Activated B cell treated with CpG ODN at 0.5 μM for 24 hours (primary cell): ENCODE data around the gene TOGARAM1. TPM values are rescaled to one million over a fixed set of nuclear protein-coding genes. Genes with fewer than 3 reads are reported as not detected.

ENCODE experiments used
- ATAC-seq: fragments of 200-7000 bp; cut with Tn5 transposase; one replicate; pipeline ENCODE4 v1.10.0; 2021; ENCODE audit warnings: low read depth, mild to moderate bottlenecking, moderate library complexity
- CTCF ChIA-PET: fragments of 350-600 bp; sonication (Branson Sonifier 250); formaldehyde crosslinking; loops from one replicate; lab custom pipeline; 2021; ENCODE audit warnings: antibody characterized with exemption; lab: Charles Lee
- POLR2A ChIA-PET: fragments of 350-600 bp; sonication (Branson Sonifier 250); formaldehyde crosslinking; loops from one replicate; lab custom pipeline; 2021; ENCODE audit warnings: antibody characterized with exemption; lab: Charles Lee
- DNase-seq: peaks from one replicate; pipeline ENCODE4 v3.0.0; 2022
- H3K27ac Mint-ChIP-seq: one replicate; pipeline ENCODE4 v1.8.0; 2020; ENCODE audit warnings: mixed read lengths
- H3K27me3 Mint-ChIP-seq: one replicate; pipeline ENCODE4 v1.8.0; 2021; ENCODE audit warnings: mixed read lengths
- H3K36me3 Mint-ChIP-seq: one replicate; pipeline ENCODE4 v1.8.0; 2021; ENCODE audit warnings: low read depth, mixed read lengths
- H3K4me1 Mint-ChIP-seq: one replicate; pipeline ENCODE4 v1.8.0; 2021; ENCODE audit warnings: mixed read lengths
- H3K4me3 Mint-ChIP-seq: one replicate; pipeline ENCODE4 v1.8.0; 2020; ENCODE audit warnings: mild to moderate bottlenecking, mixed read lengths
- H3K9me3 Mint-ChIP-seq: one replicate; pipeline ENCODE4 v1.8.0; 2020; ENCODE audit warnings: mixed read lengths
- CTCF ChIP-seq: fragments of 200-600 bp; IDR thresholded peaks from one replicate; pipeline ENCODE4 v1.8.0; 2022; ENCODE audit warnings: antibody characterized with exemption, mild to moderate bottlenecking
- intact Hi-C: fragments of 100-400 bp; cut with micrococcal nuclease; formaldehyde crosslinking; loops from one replicate; pipeline ENCODE4 v1.15.1; 2024
- total RNA-seq: library from RNA; stranded (reverse); gene quantifications from 2 replicates; pipeline ENCODE4 v1.2.3, GENCODE V29; 2022

Gene TOGARAM1
- total RNA-seq, 1 donor from 2014 or later, result 16.9 TPM

DNA sequence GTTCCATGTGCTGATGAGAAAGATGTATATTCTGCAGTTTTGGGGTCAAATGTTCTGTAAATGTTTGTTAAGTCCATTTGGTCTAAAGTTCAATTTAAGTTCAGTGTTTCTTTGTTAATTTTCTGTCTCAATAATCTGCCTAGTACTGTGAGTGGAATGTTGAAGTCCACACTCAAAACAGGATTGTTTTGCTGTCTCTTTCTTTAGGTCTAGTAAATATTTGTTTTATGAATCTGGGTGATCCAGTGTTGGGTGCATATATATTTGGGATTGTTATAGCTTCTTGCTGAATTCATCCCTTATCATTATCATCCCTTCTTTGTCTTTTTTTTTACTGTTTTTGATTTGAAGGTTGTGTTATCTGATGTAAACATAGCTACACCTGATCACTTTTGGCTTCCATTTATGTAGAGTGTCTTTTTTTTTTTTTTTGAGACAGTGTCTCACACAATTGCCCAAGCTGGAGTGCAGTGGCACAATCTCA lies 95.9 kb downstream of the TOGARAM1 start:
- ATAC-seq (no peak), DNase-seq (no peak)
- intact Hi-C loops, result no loop called here
- TF ChIP-seq CTCF, result no peak
- Mint-ChIP-seq H3K27ac (no peak overlapping the region), H3K27me3 (no peaks in the 10 kb centered on the region), H3K9me3 (no peaks in the 10 kb centered on the region), H3K36me3 (peaks cover 47% of the 10 kb centered on the region), H3K4me3 (no peak overlapping the region), H3K4me1 (no peaks in the 10 kb centered on the region)
- ChIA-PET POLR2A (no interaction called here), CTCF (no interaction called here)

GRCh38 chr14:45060551-45060950 lies 98.6 kb downstream of the TOGARAM1 start:
- no peak for TF ChIP-seq CTCF
- no peak for ATAC-seq
- H3K27ac Mint-ChIP-seq, result no peak overlapping the region
- H3K27me3 Mint-ChIP-seq, result no peaks in the 10 kb centered on the region
- H3K4me1 Mint-ChIP-seq, result no peaks in the 10 kb centered on the region
- intact Hi-C loops, result no loop called here
- DNase-seq, result no peak
- H3K36me3 Mint-ChIP-seq, result peaks cover 34% of the 10 kb centered on the region
- CTCF ChIA-PET, result no interaction called here
- H3K9me3 Mint-ChIP-seq, result no peaks in the 10 kb centered on the region
- no peak overlapping the region for H3K4me3 Mint-ChIP-seq
- POLR2A ChIA-PET, result no interaction called here

DNA sequence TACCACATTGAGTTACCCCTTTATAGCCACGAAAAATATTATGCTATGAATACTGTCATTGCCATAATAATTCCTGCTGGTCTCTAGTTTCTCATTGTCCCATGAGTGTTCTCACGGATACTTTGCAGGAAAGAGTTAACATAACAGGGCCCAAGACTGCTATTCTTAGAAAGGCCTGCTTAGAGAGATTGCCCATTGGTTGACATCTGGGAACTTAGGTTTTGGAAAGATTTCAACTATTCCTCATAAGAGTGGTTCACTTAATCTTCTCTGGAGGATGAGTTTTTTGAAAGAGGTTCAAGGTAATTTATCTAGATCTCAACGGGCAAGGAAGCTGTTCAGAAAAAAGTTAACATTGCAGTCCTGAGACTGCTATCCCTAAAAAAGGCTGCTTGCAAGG lies 103.5 kb downstream of the TOGARAM1 start:
- Mint-ChIP-seq H3K27me3 (no peaks in the 10 kb centered on the region), H3K36me3 (peaks cover 18% of the 10 kb centered on the region), H3K4me1 (no peaks in the 10 kb centered on the region), H3K4me3 (no peak overlapping the region), H3K27ac (no peak overlapping the region), H3K9me3 (no peaks in the 10 kb centered on the region)
- no peak for ATAC-seq
- no peak for TF ChIP-seq CTCF
- CTCF ChIA-PET, result no interaction called here
- intact Hi-C loops, result no loop called here
- POLR2A ChIA-PET, result no interaction called here
- no peak for DNase-seq

- DNase-seq (no peak), ATAC-seq (no peak)
- no peaks in the 10 kb centered on the region for H3K27me3 Mint-ChIP-seq
- intact Hi-C loops, result no loop called here
- POLR2A ChIA-PET, result no interaction called here
- H3K36me3 Mint-ChIP-seq, result peaks cover 17% of the 10 kb centered on the region
- CTCF ChIA-PET, result no interaction called here
- H3K4me1 Mint-ChIP-seq, result no peaks in the 10 kb centered on the region
- H3K4me3 Mint-ChIP-seq, result no peak overlapping the region
- H3K27ac Mint-ChIP-seq, result no peak overlapping the region
- no peaks in the 10 kb centered on the region for H3K9me3 Mint-ChIP-seq
- TF ChIP-seq CTCF, result no peak
Observed at GRCh38 chr14:45065956-45066355, 104.0 kb downstream of the TOGARAM1 start.

- TF ChIP-seq CTCF, result no peak
- intact Hi-C loops, result no loop called here
- no peak overlapping the region for H3K4me3 Mint-ChIP-seq
- no peaks in the 10 kb centered on the region for H3K9me3 Mint-ChIP-seq
- no peaks in the 10 kb centered on the region for H3K27me3 Mint-ChIP-seq
- ChIA-PET POLR2A (no interaction called here), CTCF (no interaction called here)
- H3K27ac Mint-ChIP-seq, result no peak overlapping the region
- DNase-seq (no peak), ATAC-seq (no peak)
- no peaks in the 10 kb centered on the region for H3K4me1 Mint-ChIP-seq
- H3K36me3 Mint-ChIP-seq, result peaks cover 16% of the 10 kb centered on the region
Observed at GRCh38 chr14:45066667-45067066, 104.7 kb downstream of the TOGARAM1 start.
